HepG2 (cell line): ENCODE data around the gene RPL18. TPM values are rescaled to one million over a fixed set of nuclear protein-coding genes. Genes with fewer than 3 reads are reported as not detected.

Experiments
- ARID2 ChIP-seq: sonication (generic); formaldehyde crosslinking; IDR thresholded peaks from 2 replicates; pipeline ENCODE4 v1.8.1; 2022; ENCODE audit warnings: mild to moderate bottlenecking, missing genetic modification reagents, borderline replicate concordance
- CHD2 ChIP-seq: IDR thresholded peaks from 2 replicates; pipeline ENCODE4 v1.6.1; 2011; ENCODE audit warnings: low read depth, low read length, improper control_type of control experiment
- ETV5 ChIP-seq: IDR thresholded peaks from 2 replicates; pipeline ENCODE4 v1.6.1; 2018; ENCODE audit warnings: missing biosample characterization, missing genetic modification reagents, inconsistent platforms, borderline replicate concordance
- GABPA ChIP-seq, 2 experiments: IDR thresholded peaks; 2 replicates each; pipeline ENCODE4 v1.6.1; 2011 to 2016; ENCODE audit warnings: low read depth in 2 of 2, low read length in 1 of 2, missing biosample characterization in 1 of 2, missing genetic modification characterization in 1 of 2
- KLF15 ChIP-seq: sonication (generic); formaldehyde crosslinking; IDR thresholded peaks from 2 replicates; pipeline ENCODE4 v1.8.1; 2023; ENCODE audit warnings: borderline replicate concordance, mild to moderate bottlenecking, inconsistent platforms, missing genetic modification reagents, mixed read lengths
- NPAS2 ChIP-seq: sonication (generic); formaldehyde crosslinking; IDR thresholded peaks from 2 replicates; pipeline ENCODE4 v1.8.0; 2022; ENCODE audit warnings: mild to moderate bottlenecking, missing genetic modification reagents, borderline replicate concordance
- NR2F6 ChIP-seq, 2 experiments: IDR thresholded peaks; 2 replicates each; pipeline ENCODE4 v1.6.1; 2016; ENCODE audit warnings: antibody characterized with exemption in 1 of 2, mild to moderate bottlenecking in 1 of 2
- SIX1 ChIP-seq: sonication (generic); formaldehyde crosslinking; IDR thresholded peaks from 2 replicates; pipeline ENCODE4 v1.4.0; 2020; ENCODE audit warnings: missing genetic modification reagents, borderline replicate concordance
- THAP11 ChIP-seq: IDR thresholded peaks from 2 replicates; pipeline ENCODE4 v1.6.1; 2016; ENCODE audit warnings: missing biosample characterization, missing genetic modification reagents
- ZBTB25 ChIP-seq: IDR thresholded peaks from 2 replicates; pipeline ENCODE4 v1.6.1; 2018; ENCODE audit warnings: missing genetic modification reagents
- ZFY ChIP-seq: sonication (generic); formaldehyde crosslinking; IDR thresholded peaks from 2 replicates; pipeline ENCODE4 v1.4.0; 2020; ENCODE audit warnings: missing genetic modification reagents
- ZNF142 ChIP-seq: sonication (generic); formaldehyde crosslinking; IDR thresholded peaks from 2 replicates; pipeline ENCODE4 v1.4.0; 2020; ENCODE audit warnings: missing genetic modification reagents
- ZNF747 ChIP-seq: sonication (generic); formaldehyde crosslinking; IDR thresholded peaks from 2 replicates; pipeline ENCODE4 v1.8.1; 2023; ENCODE audit warnings: missing genetic modification reagents, mild to moderate bottlenecking, borderline replicate concordance
- ZNF83 ChIP-seq: sonication (generic); formaldehyde crosslinking; IDR thresholded peaks from 2 replicates; pipeline ENCODE4 v1.4.0; 2020; ENCODE audit warnings: missing genetic modification reagents, mild to moderate bottlenecking, borderline replicate concordance
- polyA plus RNA-seq, 8 experiments: library from polyadenylated mRNA; depleted of rRNA in 3 of 8; stranded (reverse) in 7 of 8; unstranded in 1 of 8; fragments of >200 nt; fragmentation: Illumina TruSeq in 4 of 8; extraction: Trizol in 4 of 8; gene quantifications; 2 replicates each; pipeline versions ENCODE4 v1.2.1 to v1.2.3, GENCODE V29; 2011 to 2016; ENCODE audit warnings: low read depth in 4 of 8, missing spikeins in 1 of 8, mixed read lengths in 1 of 8; ENCODE audit not compliant: insufficient read depth in 1 of 8
- total RNA-seq, 5 experiments: library from RNA; depleted of rRNA; stranded (reverse); fragments of >200 nt; fragmentation: Illumina TruSeq; extraction: Trizol; gene quantifications; 2 replicates each; pipeline ENCODE4 v1.2.3, GENCODE V29; 2016; ENCODE audit warnings: low read depth in 1 of 5
- TF ChIP-seq, protein P1 (sequence below): sonication (generic); formaldehyde crosslinking; IDR thresholded peaks from 2 replicates; pipeline ENCODE4 v1.4.0; 2020; ENCODE audit warnings: missing genetic modification reagents
- TF ChIP-seq, protein P2 (sequence below): sonication (generic); formaldehyde crosslinking; IDR thresholded peaks from 2 replicates; pipeline ENCODE4 v1.5.1; 2020; ENCODE audit warnings: missing genetic modification reagents, mild to moderate bottlenecking, borderline replicate concordance
- TF ChIP-seq, protein P3 (sequence below): IDR thresholded peaks from 2 replicates; pipeline ENCODE4 v1.6.1; 2016; ENCODE audit warnings: mild to moderate bottlenecking

RPL18 gene
- total and polyA plus RNA-seq, 2 of the 13 experiments (the other 11 are each of a cell fraction or from before 2014, with no cell fraction given): 1,485 to 1,639 TPM

DNA sequence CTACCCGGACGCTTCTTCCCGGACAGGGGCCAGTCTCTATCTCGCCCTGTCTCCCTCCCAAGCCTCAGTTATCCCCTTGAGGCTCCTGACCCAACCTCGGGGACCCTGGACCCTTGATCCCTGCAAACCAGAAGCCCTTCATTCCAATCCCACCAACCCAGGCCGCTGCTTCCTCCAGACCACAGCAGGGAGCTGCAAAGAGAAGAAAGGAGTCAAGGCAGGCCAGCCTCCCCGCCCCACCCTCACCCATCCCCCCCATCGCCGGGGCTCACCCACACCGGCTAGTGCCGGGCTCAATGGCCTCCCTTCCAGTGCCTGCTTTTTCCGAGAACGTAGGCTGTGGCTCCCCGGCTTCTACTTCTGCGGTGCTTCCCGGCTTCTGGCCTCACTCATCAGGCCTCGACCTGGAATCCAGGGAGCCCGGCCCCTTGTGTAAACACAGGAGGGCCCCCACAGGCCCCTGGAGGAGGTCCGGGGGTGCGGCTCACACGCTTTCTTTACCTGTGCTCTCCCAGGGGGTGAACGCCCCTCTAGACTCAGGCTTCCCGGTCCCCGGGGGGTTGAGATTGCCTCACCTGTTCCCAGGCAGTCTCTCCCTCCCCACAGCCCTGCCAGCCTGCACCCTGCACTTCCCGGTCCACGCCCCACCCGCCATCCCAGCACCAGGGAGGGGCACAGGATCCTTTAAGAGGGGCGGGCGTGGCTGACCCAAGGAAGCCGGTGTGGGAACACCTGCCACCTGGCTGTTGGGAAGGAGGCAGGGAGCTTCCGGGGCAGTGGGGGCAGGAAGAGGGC, 4.3 kb downstream of the RPL18 start, which contains the start of gene FAM83E (continued):
- no peak for TF ChIP-seq KLF15 (CRISPR knock-in tag)
- TF ChIP-seq THAP11 (CRISPR knock-in tag): no peak
- no peak for TF ChIP-seq ZBTB25 (CRISPR knock-in tag)
- TF ChIP-seq, protein P1, sequence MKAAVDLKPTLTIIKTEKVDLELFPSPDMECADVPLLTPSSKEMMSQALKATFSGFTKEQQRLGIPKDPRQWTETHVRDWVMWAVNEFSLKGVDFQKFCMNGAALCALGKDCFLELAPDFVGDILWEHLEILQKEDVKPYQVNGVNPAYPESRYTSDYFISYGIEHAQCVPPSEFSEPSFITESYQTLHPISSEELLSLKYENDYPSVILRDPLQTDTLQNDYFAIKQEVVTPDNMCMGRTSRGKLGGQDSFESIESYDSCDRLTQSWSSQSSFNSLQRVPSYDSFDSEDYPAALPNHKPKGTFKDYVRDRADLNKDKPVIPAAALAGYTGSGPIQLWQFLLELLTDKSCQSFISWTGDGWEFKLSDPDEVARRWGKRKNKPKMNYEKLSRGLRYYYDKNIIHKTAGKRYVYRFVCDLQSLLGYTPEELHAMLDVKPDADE (CRISPR knock-in tag): no peak
- TF ChIP-seq NR2F6 (IDR thresholded peaks at IDR 0.05): no peak
- TF ChIP-seq NR2F6 (CRISPR knock-in tag; IDR thresholded peaks at IDR 0.05): no peak
- TF ChIP-seq ETV5 (CRISPR knock-in tag): no peak
- TF ChIP-seq, protein P2, sequence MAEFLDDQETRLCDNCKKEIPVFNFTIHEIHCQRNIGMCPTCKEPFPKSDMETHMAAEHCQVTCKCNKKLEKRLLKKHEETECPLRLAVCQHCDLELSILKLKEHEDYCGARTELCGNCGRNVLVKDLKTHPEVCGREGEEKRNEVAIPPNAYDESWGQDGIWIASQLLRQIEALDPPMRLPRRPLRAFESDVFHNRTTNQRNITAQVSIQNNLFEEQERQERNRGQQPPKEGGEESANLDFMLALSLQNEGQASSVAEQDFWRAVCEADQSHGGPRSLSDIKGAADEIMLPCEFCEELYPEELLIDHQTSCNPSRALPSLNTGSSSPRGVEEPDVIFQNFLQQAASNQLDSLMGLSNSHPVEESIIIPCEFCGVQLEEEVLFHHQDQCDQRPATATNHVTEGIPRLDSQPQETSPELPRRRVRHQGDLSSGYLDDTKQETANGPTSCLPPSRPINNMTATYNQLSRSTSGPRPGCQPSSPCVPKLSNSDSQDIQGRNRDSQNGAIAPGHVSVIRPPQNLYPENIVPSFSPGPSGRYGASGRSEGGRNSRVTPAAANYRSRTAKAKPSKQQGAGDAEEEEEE (CRISPR knock-in tag): no peak
- no peak for TF ChIP-seq SIX1 (CRISPR knock-in tag)
- TF ChIP-seq ZNF747: no peak
- peak; percentile 54; the same call in 1 of the 2 replicates for TF ChIP-seq CHD2
- no peak for TF ChIP-seq NPAS2 (CRISPR knock-in tag)
- no peak for TF ChIP-seq ZFY
- TF ChIP-seq ZNF83 (CRISPR knock-in tag): no peak
- no peak for TF ChIP-seq GABPA (IDR thresholded peaks at IDR 0.05; ENCODE audit: low read depth, low read length)
- TF ChIP-seq GABPA (CRISPR knock-in tag; IDR thresholded peaks at IDR 0.05; ENCODE audit: low read depth): no peak
- TF ChIP-seq, protein P3, sequence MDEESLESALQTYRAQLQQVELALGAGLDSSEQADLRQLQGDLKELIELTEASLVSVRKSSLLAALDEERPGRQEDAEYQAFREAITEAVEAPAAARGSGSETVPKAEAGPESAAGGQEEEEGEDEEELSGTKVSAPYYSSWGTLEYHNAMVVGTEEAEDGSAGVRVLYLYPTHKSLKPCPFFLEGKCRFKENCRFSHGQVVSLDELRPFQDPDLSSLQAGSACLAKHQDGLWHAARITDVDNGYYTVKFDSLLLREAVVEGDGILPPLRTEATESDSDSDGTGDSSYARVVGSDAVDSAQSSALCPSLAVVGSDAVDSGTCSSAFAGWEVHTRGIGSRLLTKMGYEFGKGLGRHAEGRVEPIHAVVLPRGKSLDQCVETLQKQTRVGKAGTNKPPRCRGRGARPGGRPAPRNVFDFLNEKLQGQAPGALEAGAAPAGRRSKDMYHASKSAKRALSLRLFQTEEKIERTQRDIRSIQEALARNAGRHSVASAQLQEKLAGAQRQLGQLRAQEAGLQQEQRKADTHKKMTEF (CRISPR knock-in tag): 0 out of 2 replicates have a peak, but pooled peaks have one; percentile 25
- TF ChIP-seq ARID2: no peak
- no peak for TF ChIP-seq ZNF142
